ENCODE results near the gene TMEM130.

DNA sequence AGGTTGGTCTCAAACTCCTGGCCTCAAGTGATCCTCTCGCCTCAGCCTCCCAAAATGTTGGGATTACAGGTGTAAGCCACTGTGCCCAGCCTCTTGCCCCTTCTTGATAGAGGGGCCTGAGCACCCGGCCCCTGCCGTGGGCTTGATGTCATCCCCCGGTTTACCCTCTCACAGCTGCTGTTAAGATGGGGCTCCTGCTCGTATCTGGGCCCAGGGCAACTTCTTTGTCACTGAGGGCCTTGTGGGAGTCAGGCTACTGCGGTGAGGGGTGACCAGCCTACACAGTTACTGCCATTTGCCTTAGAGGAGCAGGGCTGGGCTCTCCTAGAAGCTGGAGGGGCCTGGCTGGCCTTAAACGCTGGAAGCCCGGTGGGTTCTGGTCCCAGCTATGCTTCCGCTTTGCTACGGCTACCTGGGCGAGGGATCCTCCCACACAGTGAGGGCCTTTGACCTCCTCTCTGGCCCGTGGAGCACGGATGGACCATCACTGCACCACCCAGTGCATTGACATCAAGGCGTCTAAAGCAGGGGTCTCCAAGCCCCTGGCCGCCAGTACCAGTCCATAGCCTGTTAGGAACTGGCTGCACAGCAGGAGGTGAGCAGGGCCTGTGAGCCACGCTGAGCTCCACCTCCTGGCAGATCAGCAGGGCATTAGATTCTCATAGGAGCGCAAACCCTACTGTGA is 1.1 kb upstream of the TMEM130 start:
- TF ChIP-seq CTCF (IDR thresholded peaks at IDR 0.05; ENCODE audit: poor library complexity) = no peak
- TF ChIP-seq EZH2 (IDR thresholded peaks at IDR 0.05; ENCODE audit: borderline replicate concordance) = no peak
